ENCODE data around the gene MFSD11. TPM values are rescaled to one million over a fixed set of nuclear protein-coding genes. Genes with fewer than 3 reads are reported as not detected.

The MFSD11 gene
- total and polyA plus RNA-seq, 2 of the 4 experiments (the other 2 are of a cell fraction) = 12.3 to 16.1 TPM

DNA sequence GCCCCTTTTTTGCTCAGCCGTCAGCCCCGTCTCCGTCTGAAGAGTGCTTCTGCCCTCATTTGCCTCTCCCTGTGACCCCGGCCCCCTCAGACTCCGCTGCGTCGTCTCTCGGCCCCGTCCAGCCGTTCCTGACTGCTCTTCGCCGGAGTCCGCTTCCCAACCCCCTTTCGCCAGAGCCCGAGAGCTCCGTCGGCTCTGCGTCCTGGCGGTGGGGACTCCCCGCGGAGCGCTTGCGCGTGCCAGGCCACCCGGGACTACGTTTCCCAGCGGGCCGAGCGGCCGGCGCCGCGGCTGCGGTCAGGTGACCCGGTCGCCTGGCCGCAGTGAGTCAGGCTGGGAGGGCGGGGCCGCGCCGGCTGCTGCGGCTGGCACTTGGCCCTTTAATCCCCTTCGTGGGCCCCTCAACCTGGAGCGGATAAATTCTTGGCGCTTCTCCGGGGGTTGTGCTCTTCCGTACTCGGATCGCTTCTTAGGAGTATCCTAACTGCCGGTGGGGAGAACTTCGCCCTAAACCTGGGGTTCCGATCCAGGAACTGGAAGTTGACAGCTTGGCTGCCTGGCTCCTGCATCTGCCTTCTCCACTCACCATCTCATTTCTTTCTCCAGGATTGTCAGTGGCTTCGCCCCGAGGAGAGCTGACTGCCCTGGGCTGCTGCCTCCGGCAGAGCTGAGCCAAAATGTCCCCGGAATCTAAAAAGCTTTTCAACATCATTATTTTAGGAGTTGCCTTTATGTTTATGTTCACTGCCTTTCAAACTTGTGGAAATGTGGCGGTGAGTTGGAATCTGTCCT is at the start of gene MFSD11 (continued):
- peak; percentile 74 for TF ChIP-seq POLR2A (IDR thresholded peaks at IDR 0.05; ENCODE audit: low read depth, low read length)
- TF ChIP-seq CHD1 (IDR thresholded peaks at IDR 0.05; ENCODE audit: low read depth, low read length) = no peak
- peak; percentile 3; the same call in 1 of the 2 replicates for TF ChIP-seq SMC3 (IDR thresholded peaks at IDR 0.05; ENCODE audit: low read depth, low read length)
- TF ChIP-seq MXI1 (IDR thresholded peaks at IDR 0.05; ENCODE audit: borderline replicate concordance, low read depth, low read length) = peak; percentile 49; the same call in 1 of the 2 replicates
- TF ChIP-seq NFE2L2 (IDR thresholded peaks at IDR 0.05; ENCODE audit: low read depth, low read length) = 0 out of 2 replicates have a peak, but pooled peaks have one; percentile 34

Measured in IMR-90 (cell line).